NCI-H524 treated with DMSO at 0.1 percent for 48 hours (cell line): Measurements from ENCODE around the gene ERCC6L2.

Experiments used
- DNase-seq: peaks from one replicate; lab custom pipeline; 2025; lab: John Stamatoyannopoulos, UW

Gene ERCC6L2

DNA sequence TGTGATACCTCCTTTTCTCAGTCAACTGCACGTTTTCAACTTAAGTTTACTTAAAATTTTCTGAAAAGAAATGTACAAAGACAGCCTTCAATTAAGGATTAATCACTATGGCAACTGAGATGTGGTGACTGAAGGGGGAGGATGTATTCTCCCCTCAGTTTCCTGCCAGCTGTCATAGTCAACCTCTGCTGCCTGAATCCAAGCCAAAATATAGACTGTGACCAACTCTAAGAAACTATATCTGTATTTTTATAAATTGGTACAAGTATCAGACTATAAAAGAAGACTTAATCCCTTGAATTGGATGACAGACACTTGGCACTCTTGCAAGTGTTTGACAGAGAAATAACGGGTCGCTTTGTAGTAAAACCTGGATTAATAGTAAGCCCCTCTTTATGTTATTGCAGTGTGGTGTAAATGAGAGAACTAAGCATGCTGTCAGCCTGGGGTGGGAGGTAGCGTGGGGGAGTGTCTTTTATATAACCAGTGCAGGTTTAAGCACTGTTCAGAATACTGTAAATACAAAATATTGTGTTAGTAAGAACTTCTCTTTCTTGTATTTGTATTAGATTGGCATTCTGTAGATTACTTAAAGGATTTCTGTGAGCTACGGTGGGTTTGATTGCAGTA, 106.4 kb downstream of the ERCC6L2 start:
- peak; percentile 93 for DNase-seq

DNA sequence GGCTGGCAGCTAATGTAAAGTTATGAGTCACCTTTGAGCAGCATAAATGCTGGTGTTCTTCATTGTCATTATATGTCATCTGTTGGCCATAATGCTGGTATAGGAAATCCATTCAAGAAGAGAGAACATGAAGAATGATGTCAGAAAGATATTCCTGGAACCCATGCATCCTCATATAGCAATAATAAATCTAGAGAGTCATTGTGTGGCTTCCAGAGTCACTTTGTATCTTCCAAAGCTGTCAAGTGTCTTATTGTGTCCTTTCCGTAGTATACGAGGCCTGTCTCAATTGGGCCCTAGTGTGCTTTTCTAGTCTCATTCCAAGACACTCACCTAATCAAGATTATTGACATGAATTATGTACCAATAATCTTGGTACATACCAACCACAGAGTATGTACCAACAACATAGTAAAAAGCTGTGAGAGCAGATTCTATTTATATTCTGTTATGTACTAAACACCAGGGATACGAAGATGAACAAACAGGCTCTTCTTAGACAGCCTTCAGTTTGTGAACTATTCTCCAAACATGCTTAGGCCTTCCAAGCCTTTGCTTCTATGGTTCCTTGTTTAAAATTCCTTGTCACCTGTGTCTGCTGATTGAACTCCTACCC, 110.1 kb downstream of the ERCC6L2 start:
- no peak for DNase-seq

DNA sequence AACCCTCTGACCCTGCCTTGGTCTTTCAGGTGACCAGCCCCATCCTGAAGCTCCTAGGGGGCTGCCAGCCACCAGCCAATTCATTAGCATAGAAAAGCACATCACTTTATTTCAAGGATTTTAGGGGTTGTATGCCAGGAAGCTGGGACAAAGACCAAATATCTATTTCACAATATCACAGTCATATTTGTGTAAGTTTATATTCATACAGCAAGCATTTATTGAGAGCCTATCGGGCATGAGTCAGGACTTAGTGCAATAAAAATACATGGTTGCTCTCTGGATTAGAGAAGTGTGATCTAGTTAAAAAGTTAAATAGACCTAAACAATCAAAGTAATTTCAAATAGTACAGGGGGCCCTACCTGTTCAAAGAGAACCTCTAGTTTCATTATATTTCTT, 113.8 kb downstream of the ERCC6L2 start:
- DNase-seq = no peak

DNA sequence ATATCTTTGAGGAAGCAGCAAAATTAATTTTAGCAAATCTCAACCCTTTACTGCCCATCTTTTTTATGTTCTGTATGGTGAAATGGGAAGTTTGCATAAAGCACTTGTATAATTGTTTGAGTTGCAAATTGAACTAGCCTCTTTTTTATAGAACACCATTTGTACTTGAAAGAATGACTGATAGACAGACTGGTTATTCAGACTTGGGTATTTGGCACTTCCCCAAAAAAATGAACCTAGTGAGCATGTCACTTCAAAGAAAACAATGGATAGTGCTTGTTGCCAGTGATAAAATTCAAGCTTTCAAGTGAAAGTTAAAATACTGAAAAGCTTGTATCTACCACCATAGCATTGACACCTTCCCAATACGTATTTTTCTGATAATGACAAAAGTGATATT, 115.8 kb downstream of the ERCC6L2 start:
- DNase-seq = no peak

DNA sequence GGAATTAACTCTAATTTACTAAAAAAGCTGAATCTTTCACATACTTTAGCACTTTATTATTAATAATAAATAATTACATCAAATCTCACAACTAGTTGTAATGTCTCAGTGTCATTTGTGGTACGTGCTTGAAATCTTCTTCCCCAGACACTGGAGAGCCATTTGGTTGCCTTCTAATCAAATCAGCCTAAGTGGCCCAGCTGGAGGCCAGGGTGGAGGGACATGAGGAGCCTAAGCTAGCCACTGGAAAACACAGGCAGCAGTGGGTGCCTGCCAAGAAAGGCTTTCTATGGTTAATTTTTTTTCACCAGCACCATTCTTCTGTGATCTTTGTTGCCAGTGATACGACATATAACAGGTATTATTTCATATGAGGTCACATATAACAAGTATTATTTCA, 117.0 kb downstream of the ERCC6L2 start:
- DNase-seq = peak; percentile 24

DNA sequence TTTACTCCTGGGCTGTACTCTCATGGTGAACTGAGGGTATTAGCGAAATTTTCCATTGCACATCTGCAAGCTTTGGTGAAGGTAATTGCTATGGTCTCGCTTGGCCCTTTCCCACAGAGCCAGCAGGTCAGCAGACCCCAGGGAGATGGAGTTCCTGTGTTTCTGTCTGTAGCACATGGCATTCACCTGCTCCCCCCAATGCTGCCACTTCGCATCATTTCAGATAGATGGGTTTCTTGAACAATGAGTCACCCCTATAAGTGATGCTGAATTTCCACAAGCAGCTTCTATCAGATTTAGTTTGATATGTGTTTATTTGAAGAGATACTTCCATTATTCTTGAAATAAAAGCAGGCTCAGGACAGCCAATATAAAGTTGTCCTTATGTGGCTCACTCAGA, 117.8 kb downstream of the ERCC6L2 start:
- DNase-seq = no peak

DNA sequence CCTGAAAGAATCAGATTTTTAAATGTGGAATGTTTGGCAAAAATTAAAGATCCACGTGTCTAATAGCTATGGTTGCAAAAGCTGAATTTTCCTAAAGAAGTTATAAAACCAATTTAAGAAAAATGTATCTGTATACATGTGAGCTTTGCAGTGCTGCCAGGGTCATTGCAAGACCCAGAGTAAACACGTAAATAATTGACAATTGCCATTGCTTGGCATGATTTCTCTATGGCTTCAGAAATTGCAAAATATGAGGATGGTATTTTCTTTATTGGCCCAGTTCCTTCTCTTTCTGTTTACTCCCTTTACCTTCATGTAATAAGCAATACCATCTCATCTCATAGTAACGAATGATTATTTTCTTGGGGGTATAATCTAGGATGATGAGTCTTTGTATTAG, 123.9 kb downstream of the ERCC6L2 start:
- no peak for DNase-seq

DNA sequence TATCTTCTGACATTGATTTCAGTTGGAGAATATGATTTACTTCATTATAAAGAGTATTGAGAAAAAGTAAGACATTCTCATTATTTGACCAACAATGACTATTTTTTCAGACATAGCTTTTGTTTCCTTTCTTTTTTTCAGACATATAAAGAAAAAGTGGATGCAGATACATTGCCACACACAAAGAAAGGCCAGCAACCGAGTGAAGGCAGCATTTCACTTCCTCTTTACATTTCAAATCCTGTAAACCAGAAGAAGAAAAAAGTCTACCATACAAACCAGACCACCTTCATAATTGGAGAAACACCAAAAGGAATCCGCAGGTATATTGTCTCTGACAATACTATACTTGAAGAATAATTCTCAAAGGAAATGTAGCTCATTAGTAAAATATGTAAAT, 128.9 kb downstream of the ERCC6L2 start:
- no peak for DNase-seq

DNA sequence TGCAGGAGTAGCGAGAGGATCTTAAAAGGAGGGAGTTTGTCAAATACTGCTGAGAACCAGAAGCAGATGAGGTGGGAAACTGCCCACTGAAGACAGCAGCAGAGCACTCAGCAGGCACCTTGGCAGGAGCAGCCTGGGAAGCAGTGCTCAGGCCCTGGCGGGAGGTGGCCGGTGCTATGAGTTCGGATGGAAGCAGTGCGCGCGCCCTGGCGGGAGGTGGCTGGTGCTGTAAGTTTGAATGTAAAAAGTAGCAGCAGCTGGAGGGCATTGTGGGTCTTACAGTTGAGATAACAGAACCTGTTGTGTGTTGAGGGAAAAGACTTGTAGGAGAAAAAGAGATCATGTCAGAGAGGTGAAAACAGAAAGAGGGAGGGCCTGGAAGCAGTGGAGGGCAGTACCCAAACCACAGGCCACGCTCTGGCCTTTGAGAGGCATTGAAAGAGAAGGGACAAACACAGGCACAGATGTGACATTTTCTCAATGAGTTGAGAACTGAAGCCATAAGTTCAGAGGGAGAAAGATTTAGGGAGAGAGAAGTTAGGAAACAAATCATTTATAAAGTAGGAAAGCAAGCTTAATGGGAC, 130.9 kb downstream of the ERCC6L2 start:
- no peak for DNase-seq

DNA sequence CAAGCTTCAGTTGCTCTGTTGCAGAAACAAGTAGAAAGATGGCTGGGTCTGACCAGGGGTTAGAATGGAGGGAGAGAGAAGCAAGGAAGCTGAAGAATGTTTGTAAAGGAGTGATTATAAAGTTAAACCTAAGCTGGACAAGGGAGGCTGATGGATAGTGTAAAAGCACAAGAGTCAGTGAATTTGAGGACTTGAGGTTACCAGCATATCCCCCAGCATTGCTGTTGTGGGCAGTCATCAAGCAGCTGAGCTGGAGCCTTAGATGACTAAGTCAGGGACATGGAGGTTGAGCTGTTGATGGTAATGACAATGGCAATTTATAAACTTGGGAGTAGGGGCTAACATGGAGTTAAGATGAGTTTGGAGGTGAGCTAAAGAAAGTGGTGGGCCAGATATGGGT, 131.5 kb downstream of the ERCC6L2 start:
- DNase-seq = no peak

DNA sequence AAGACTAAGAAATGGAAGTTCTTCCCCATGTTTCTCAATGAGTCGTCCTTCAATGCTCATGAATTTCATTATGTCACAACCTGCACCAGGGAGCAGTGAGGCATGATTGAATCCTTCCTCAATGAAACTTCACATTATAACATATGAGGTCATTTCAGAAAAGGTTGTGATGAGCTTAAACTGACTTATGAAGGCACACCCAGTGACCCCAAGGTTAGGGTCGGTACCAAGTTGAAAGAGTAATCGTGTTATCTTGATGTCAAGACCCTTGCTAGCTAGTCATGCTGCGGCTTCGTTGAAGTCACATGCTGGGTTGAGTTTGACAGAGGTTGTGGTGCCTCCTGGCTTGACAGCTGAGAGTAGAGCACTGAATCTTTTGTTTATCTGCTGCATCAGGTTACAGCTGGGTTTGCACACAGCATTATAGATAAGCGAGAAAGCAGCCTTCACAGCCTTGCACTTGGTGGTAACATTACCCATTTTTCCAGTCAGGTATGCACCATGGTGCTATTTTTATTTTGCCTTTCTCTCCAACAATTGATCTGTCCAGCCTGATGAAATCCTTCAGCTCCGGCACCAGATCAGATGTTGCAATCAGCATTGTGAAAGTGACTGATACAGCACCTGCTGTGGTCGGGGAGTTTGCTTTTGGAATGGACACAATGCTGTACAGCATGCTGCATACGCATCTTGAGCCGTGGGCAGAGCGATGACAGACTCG, 133.2 kb downstream of the ERCC6L2 start:
- DNase-seq = no peak

DNA sequence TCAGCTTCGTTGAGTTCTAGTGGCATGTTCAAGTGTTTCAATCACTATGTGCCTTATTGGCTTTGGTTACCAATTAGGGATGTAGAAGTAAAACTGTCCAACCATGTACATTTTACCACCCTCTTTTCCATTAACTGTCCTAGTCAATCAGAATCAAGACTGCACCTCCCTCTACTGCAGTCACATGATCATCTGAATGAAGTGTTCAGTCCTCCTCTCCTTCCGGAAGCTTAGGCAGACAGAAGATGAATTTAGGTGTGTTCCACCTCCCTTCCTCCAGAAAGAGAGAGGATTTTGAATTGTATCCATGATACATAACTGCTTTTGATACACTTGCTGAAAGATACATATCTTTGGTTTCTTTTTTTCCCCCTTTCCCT, 133.7 kb downstream of the ERCC6L2 start:
- DNase-seq = no peak

DNA sequence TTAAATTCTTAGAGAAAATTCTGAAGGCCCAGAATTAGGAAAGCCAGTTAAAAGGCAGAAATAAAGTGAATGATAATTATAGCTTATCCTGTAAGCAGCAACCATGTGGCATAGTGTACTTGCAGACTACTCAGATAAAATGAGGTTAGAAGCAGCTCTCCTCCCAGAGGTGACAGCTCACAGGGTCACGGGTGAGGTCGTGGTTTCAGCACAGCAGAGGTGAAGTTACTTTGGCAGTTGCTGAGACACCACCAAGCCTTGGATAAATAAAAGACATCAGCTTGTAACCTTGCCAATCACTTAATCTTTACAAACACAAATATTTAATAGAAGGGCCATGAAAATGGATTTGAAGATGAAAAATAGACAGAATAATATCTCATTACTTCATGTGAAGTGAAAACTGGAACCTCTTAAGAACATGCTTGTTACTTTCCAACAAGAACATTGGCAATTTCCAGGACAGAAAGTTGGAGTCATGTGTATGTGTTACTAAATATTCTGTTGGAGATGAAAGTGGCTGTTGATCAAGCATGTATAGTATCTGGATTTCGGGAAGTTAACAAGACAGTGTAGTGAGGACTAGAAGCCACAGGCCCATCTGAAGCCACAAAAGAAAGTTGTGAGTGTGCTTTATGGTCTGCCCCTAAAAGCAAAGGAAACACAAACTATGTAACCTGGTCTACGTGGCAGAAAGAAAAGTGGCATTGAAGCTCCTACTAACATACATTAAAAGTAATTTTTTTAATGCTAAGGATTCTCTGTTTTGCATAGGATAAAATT, 134.4 kb downstream of the ERCC6L2 start:
- DNase-seq = no peak

DNA sequence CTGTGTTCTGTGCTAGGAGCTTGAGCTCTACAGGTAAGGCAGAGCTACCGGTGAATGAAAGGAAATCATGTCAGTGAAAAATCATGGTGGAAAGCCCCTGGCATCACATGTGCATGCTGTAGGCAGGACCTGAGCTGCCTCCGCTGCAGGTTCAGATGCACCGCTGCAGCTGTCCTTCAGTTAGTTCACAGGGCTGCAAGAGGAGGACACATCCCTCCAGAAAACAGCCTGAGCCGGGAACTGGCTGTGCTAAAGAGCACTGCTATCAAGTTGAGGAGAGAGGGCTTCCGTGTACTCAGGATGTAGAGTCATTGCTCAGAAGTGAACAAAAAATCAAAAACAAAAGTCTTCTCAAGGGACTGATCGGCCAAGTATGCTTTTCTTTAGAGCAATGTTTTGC, 138.6 kb downstream of the ERCC6L2 start:
- DNase-seq = no peak

DNA sequence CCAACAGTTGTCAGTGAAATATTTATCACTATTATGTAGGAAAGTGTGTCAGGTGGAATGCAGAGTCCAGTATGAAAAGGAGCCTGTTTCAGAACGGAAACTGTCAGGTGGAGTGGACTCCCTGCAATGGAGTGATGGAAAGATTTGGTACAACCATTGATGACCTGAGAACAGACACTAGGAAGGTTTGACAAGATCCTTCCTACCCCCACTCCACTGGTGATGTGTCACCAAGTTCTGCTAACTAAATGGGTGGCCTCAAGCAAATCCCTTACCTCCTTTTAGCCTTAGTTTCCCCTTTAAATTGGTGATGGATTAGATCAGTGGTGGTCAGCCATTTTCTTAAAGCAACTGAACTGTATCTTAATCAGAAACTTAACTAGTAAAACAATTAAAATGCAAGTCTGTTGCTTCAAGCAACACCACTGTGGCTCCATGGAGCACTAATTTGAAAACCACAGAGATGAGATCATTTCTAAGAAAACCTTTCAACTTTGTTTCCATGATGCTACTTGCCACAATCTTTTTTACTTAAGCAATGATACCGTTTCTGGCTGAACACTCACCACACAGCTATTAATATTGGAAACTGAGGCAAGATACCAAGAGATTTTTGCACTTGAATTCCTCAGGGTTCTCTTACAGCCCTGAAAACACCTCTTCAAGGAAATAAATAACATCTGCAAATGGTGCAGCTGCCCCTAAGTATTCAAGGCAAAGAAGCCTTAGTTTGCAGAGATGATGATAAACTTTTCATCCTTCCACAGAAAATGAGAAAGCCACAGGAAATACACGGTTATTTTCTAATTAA, 140.6 kb downstream of the ERCC6L2 start:
- DNase-seq = no peak
